MM.1S (cell line): ENCODE measurements around the gene GFOD1.

Experiments used
- DNase-seq: peaks from one replicate; pipeline ENCODE4 v3.0.0-alpha.2; 2015
- H2AFZ ChIP-seq: fragments of 300-600 bp; sonication (generic); 2 replicates; pipeline ENCODE4 v1.6.0; 2016; ENCODE audit warnings: antibody characterized with exemption, low read length
- H3F3A ChIP-seq: fragments of 300-600 bp; sonication (generic); 2 replicates; pipeline ENCODE4 v1.6.1; 2016; ENCODE audit warnings: mild to moderate bottlenecking, antibody characterized with exemption, low read length, moderate library complexity, mixed read lengths; ENCODE audit not compliant: insufficient read depth
- H3K27ac ChIP-seq: fragments of 300-600 bp; sonication (generic); 2 replicates; pipeline ENCODE4 v1.5.1; 2016; ENCODE audit warnings: mild to moderate bottlenecking, low read length
- H3K27me3 ChIP-seq: fragments of 300-600 bp; sonication (generic); replicated peaks from 2 replicates; pipeline ENCODE4 v1.6.0; 2016; ENCODE audit warnings: low read length; ENCODE audit not compliant: insufficient read depth
- H3K36me3 ChIP-seq: fragments of 300-600 bp; sonication (generic); replicated peaks from 2 replicates; pipeline ENCODE4 v1.6.1; 2016; ENCODE audit warnings: mild to moderate bottlenecking, low read length, mixed read lengths; ENCODE audit not compliant: insufficient read depth
- H3K4me1 ChIP-seq: fragments of 300-600 bp; sonication (generic); 2 replicates; pipeline ENCODE4 v1.6.1; 2016; ENCODE audit warnings: low read length, mixed read lengths
- H3K4me2 ChIP-seq: fragments of 300-600 bp; sonication (generic); 2 replicates; pipeline ENCODE4 v1.6.0; 2016; ENCODE audit warnings: low read depth, low read length
- H3K4me3 ChIP-seq: fragments of 300-600 bp; sonication (generic); 2 replicates; pipeline ENCODE4 v1.5.1; 2016; ENCODE audit warnings: low read length, mixed read lengths
- H3K79me2 ChIP-seq: fragments of 300-600 bp; sonication (generic); 2 replicates; pipeline ENCODE4 v1.6.1; 2016; ENCODE audit warnings: mixed run types, low read length, mixed read lengths
- H3K9ac ChIP-seq: fragments of 300-600 bp; sonication (generic); 2 replicates; pipeline ENCODE4 v1.6.1; 2016; ENCODE audit warnings: low read length, mixed read lengths
- H3K9me2 ChIP-seq: fragments of 300-600 bp; sonication (generic); replicated peaks from 2 replicates; pipeline ENCODE4 v1.6.1; 2016; ENCODE audit warnings: mild to moderate bottlenecking, low read length, mixed read lengths; ENCODE audit not compliant: insufficient read depth
- H3K9me3 ChIP-seq: fragments of 300-600 bp; sonication (generic); replicated peaks from 2 replicates; pipeline ENCODE4 v1.6.1; 2016; ENCODE audit warnings: mild to moderate bottlenecking, low read length, mixed read lengths; ENCODE audit not compliant: insufficient read depth
- H4K20me1 ChIP-seq: fragments of 300-600 bp; sonication (generic); 2 replicates; pipeline ENCODE4 v1.6.1; 2016; ENCODE audit warnings: mild to moderate bottlenecking, low read length, moderate library complexity, mixed read lengths; ENCODE audit not compliant: insufficient read depth
- EZH2 ChIP-seq: fragments of 300-600 bp; sonication (generic); optimal IDR thresholded peaks from 2 replicates; pipeline ENCODE3; 2017; ENCODE audit warnings: low read depth, mild to moderate bottlenecking, antibody characterized with exemption, low read length, mixed read lengths
- EZH2phosphoT487 ChIP-seq: fragments of 300-600 bp; sonication (generic); IDR thresholded peaks from 2 replicates; pipeline ENCODE4 v1.6.1; 2018; ENCODE audit warnings: antibody characterized with exemption, low read length
- TF ChIP-seq, protein P1 (sequence below): fragments of 300-600 bp; sonication (generic); IDR thresholded peaks from 2 replicates; pipeline ENCODE4 v1.5.1; 2016; ENCODE audit warnings: antibody characterized with exemption, low read length, mixed read lengths

The GFOD1 gene

GRCh38 chr6:13450628-13451027 lies 36.8 kb downstream of the GFOD1 start:
- Histone ChIP-seq H3K79me2 (no peaks in the 10 kb centered on the region), H3K9me3 (no peaks in the 10 kb centered on the region), H3K4me1 (peaks cover 6% of the 10 kb centered on the region; the same call in 1 of the 2 replicates), H3K27me3 (no peaks in the 10 kb centered on the region), H3K27ac (no peak overlapping the region), H3K9ac (no peak overlapping the region), H3K36me3 (no peaks in the 10 kb centered on the region), H3K4me2 (no peak overlapping the region), H4K20me1 (no peaks in the 10 kb centered on the region), H3K4me3 (no peak overlapping the region), H2AFZ (no peak overlapping the region), H3K9me2 (no peaks in the 10 kb centered on the region), H3F3A (no peaks in the 10 kb centered on the region)
- TF ChIP-seq, protein P1, sequence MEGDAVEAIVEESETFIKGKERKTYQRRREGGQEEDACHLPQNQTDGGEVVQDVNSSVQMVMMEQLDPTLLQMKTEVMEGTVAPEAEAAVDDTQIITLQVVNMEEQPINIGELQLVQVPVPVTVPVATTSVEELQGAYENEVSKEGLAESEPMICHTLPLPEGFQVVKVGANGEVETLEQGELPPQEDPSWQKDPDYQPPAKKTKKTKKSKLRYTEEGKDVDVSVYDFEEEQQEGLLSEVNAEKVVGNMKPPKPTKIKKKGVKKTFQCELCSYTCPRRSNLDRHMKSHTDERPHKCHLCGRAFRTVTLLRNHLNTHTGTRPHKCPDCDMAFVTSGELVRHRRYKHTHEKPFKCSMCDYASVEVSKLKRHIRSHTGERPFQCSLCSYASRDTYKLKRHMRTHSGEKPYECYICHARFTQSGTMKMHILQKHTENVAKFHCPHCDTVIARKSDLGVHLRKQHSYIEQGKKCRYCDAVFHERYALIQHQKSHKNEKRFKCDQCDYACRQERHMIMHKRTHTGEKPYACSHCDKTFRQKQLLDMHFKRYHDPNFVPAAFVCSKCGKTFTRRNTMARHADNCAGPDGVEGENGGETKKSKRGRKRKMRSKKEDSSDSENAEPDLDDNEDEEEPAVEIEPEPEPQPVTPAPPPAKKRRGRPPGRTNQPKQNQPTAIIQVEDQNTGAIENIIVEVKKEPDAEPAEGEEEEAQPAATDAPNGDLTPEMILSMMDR: no peak
- TF ChIP-seq EZH2: no peak
- no peak for TF ChIP-seq EZH2phosphoT487
- DNase-seq: no peak

DNA sequence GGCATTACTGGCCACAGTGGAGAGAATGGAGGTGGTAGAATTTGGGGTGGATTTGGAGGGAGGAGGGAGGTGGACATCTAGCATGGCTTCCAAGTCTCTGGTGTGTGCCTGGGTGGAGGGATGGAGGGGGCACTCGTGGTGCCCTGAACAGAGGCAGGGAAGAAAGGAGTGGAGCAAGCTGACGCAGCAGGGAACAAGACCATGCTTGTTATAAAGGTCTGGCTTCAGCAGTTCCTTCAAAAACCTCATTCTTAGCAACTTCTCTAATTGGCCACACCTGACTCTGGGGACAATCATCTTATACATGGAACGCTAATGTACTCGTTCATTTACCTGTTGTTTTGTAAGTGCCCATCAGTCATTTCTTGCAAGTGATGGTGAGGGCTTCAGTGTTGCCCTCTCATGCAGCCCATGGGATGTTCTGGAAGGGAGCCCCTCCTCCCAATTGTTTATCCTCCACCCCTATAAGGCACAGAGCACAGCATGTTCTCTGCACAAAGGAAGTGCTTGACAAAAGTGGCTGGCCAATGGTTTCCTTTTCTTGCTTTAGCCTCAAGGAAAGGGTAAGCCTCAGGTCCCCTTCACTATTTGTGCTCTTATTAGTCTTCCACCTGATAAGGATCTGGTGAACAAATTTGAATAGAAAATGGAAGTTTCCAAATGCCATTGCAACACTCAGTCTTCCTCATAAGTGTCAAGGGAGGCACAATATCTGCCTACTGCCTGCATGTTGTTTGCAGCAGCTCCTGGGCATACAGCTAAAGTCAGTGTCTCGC lies 39.3 kb downstream of the GFOD1 start:
- Histone ChIP-seq H3F3A (no peaks in the 10 kb centered on the region), H3K4me2 (no peak overlapping the region), H2AFZ (no peak overlapping the region), H3K27me3 (no peaks in the 10 kb centered on the region), H3K4me1 (peaks cover 6% of the 10 kb centered on the region; the same call in 1 of the 2 replicates), H3K9me2 (no peaks in the 10 kb centered on the region), H3K79me2 (no peaks in the 10 kb centered on the region), H3K36me3 (no peaks in the 10 kb centered on the region), H4K20me1 (no peaks in the 10 kb centered on the region), H3K9me3 (no peaks in the 10 kb centered on the region), H3K4me3 (no peak overlapping the region), H3K27ac (no peak overlapping the region), H3K9ac (no peak overlapping the region)
- no peak for DNase-seq
- TF ChIP-seq EZH2 (no peak), EZH2phosphoT487 (no peak)
- TF ChIP-seq, protein P1: no peak

- no peak overlapping the region for H3K4me3 ChIP-seq
- no peaks in the 10 kb centered on the region for H3K79me2 ChIP-seq
- no peaks in the 10 kb centered on the region for H3F3A ChIP-seq
- peaks cover 6% of the 10 kb centered on the region; the same call in 1 of the 2 replicates for H3K4me1 ChIP-seq
- no peak overlapping the region for H3K27ac ChIP-seq
- TF ChIP-seq EZH2: no peak
- TF ChIP-seq, protein P1: no peak
- no peak for TF ChIP-seq EZH2phosphoT487
- no peak overlapping the region for H3K4me2 ChIP-seq
- DNase-seq: no peak
- no peak overlapping the region for H2AFZ ChIP-seq
- no peaks in the 10 kb centered on the region for H3K36me3 ChIP-seq
- H3K9ac ChIP-seq: no peak overlapping the region
- no peaks in the 10 kb centered on the region for H4K20me1 ChIP-seq
- H3K9me3 ChIP-seq: no peaks in the 10 kb centered on the region
- H3K9me2 ChIP-seq: no peaks in the 10 kb centered on the region
- no peaks in the 10 kb centered on the region for H3K27me3 ChIP-seq
Observed at GRCh38 chr6:13446381-13446780, 41.0 kb downstream of the GFOD1 start.
